ENCODE results near the gene KCNG1.

Gene KCNG1

GRCh38 chr20:50993876-50994275 lies 29.0 kb downstream of the KCNG1 start:
- H3K27ac ChIP-seq: no peak overlapping the region

GRCh38 chr20:50992733-50993457 lies 30.0 kb downstream of the KCNG1 start:
- H3K27ac ChIP-seq: no peak overlapping the region
- TF ChIP-seq CTCF (IDR thresholded peaks at IDR 0.05): peak; percentile 92
- TF ChIP-seq ZFX (IDR thresholded peaks at IDR 0.05; ENCODE audit: borderline replicate concordance): no peak

More at GRCh38 chr20:50993876-50994275, 29.0 kb downstream of the KCNG1 start:
- TF ChIP-seq CTCF (IDR thresholded peaks at IDR 0.05): no peak
- TF ChIP-seq ZFX (IDR thresholded peaks at IDR 0.05; ENCODE audit: borderline replicate concordance): no peak

DNA sequence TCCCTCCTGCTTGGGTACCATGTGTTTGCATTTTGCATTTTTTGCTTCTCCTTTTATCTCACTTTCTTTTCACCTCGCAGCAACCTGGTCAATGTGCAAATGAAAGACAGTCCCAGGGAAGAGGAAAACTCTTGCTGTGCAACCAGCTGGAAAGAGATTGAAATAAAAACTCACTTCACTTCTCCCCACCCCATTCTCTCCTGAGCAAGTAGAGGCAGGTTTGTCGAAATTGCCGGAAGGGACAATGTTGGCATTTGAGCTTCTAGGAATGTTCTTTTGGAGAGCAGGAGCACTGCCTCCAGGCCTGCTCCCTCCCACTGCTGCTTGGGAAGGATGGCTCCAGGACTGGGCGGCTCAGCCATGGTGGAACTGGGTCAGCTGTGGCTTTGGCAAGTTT lies 30.6 kb downstream of the KCNG1 start:
- TF ChIP-seq CTCF (IDR thresholded peaks at IDR 0.05) (no peak), ZFX (IDR thresholded peaks at IDR 0.05; ENCODE audit: borderline replicate concordance) (no peak)
- no peak overlapping the region for H3K27ac ChIP-seq

DNA sequence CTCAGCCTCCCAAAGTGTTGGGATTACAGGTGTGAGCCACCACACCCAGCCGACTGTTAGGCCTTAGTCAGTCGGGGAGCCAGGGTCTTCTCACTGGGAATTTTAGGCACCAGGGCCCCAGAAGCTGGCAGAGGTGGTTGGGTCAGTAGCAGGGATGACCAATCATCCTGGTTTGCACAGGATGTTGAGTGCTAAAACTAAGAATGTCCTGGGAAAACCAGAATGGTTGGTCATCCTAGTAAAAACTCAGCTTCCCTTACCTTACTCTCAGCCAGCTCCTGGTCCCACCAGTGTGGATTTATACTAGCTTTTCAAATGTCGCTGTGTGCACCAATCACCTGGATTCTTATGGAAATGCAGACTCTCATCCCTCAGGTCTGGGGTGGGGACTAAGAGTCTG lies 31.8 kb downstream of the KCNG1 start:
- no peak for TF ChIP-seq ZFX (IDR thresholded peaks at IDR 0.05; ENCODE audit: borderline replicate concordance)
- TF ChIP-seq CTCF (IDR thresholded peaks at IDR 0.05): no peak
- H3K27ac ChIP-seq: no peak overlapping the region

- no peak for TF ChIP-seq ZFX (IDR thresholded peaks at IDR 0.05; ENCODE audit: borderline replicate concordance)
- peak; percentile 85 for TF ChIP-seq CTCF (IDR thresholded peaks at IDR 0.05)
- H3K27ac ChIP-seq: no peak overlapping the region
Measured at GRCh38 chr20:50987493-50988210, 35.3 kb downstream of the KCNG1 start.

DNA sequence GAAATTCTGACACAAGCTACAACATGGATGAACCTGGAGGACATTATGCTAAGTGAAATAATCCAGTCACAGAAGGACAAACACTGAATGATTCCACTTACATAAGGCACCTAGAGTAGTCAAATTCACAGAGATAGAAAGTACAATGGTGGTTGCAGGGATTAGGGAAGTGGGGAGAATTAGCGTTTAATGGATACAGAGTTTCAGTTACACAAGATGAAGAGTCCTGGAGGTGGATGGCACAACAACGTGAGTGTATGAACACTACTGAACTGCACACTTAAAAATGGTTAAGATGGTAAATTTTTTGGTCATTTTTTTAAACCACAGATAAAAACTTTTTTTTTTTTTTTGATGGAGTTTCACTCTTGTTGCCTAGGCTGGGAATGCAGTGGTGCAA lies 39.6 kb downstream of the KCNG1 start:
- no peak overlapping the region for H3K27ac ChIP-seq

More for the DNA sequence above, 39.6 kb downstream of the KCNG1 start:
- TF ChIP-seq CTCF (IDR thresholded peaks at IDR 0.05): no peak
- no peak for TF ChIP-seq ZFX (IDR thresholded peaks at IDR 0.05; ENCODE audit: borderline replicate concordance)

All from 22Rv1 (cell line).